AG04450 (cell line): ENCODE results near the gene RITA1. TPM values are rescaled to one million over a fixed set of nuclear protein-coding genes. Genes with fewer than 3 reads are reported as not detected.
"Not testable (repeated sequence)": the region's sequence is repeated elsewhere in the genome, so short reads cannot be mapped to it uniquely, and the experiment has no call there.

Experiments
- CTCF ChIA-PET: fragments of 300-600, 350-600 bp; formaldehyde crosslinking; extraction: SDS; loops from one replicate; lab custom pipeline; 2022; ENCODE audit warnings: antibody characterized with exemption, inconsistent platforms; lab: Charles Lee
- POLR2A ChIA-PET: fragments of 350-600 bp; formaldehyde crosslinking; extraction: SDS; loops from one replicate; lab custom pipeline; 2021; ENCODE audit warnings: antibody characterized with exemption, inconsistent platforms; lab: Yijun Ruan, JAX
- DNase-seq: peaks from one replicate; pipeline ENCODE4 v3.0.0-alpha.2; 2011; ENCODE audit warnings: low read depth, low spot score
- H3K27ac ChIP-seq: one replicate; pipeline ENCODE4 v1.5.1; 2012; ENCODE audit warnings: low read depth, low read length, control low read depth
- H3K27me3 ChIP-seq: one replicate; pipeline ENCODE4 v1.6.0; 2012; ENCODE audit warnings: low read length; ENCODE audit not compliant: control insufficient read depth, insufficient read depth
- H3K4me3 ChIP-seq: 2 replicates; pipeline ENCODE4 v1.5.1; 2011; ENCODE audit warnings: mild to moderate bottlenecking, low read depth, low read length, control low read depth
- H3K9me3 ChIP-seq: 2 replicates; pipeline ENCODE4 v1.5.1; 2012; ENCODE audit warnings: low read length; ENCODE audit not compliant: control insufficient read depth, insufficient read depth
- polyA plus RNA-seq: library from polyadenylated mRNA; depleted of rRNA; stranded (reverse); fragments of >200 nt; gene quantifications from 2 replicates; pipeline ENCODE4 v1.2.3, GENCODE V29; 2011
- TF ChIP-seq, protein P1 (sequence below): IDR thresholded peaks from 2 replicates; pipeline ENCODE4 v1.5.1; 2011; ENCODE audit warnings: low read depth, low read length, control low read depth, inconsistent platforms

Gene RITA1
- polyA plus RNA-seq, 1 experiment: 9.0 TPM

DNA sequence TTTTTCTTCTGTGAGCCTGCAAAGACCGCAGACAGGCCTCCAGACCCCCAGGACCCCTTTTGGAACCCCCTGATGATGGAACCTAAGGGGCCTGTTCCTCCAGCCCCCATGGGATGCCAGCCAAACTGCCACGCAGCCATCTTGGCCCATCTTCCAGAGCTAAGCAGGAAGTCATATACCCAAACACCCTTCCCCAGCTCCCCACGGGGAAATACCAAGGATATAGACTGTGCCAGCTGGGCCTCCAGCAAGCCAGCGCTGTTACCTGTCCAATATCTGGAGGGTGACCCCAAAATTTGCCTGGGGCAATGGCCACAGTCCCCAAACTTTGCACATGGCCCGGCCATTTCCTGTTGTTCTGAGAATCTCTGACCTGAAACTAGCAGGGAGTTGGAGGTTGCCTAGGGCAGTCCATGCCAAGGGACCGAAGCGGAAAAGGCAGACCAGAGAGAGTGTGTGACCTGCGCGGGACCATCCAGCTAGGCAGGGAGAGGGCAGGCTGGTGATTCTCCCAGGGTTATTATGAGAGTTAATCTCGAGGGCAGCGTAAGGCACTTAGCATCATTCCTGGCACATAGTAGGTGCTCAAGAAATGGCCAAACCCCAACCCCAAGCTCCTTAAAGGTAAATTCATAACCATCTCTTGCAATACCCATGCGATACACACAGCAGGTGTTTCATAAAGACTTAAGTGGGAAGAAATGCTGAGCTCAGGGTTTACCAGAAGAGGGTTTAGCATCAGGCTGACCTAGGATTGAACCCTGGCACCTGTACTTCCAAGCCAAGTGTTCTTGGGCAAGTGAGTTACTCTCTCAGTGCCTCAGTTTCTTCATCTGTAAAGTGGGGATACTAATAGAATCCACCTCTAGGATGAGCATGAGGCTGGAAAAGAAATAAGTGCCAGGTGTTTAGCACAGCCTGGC is 47.4 kb upstream of the RITA1 start:
- Histone ChIP-seq H3K9me3 (no peaks in the 10 kb centered on the region), H3K4me3 (no peak overlapping the region), H3K27ac (no peak overlapping the region), H3K27me3 (peaks cover 9% of the 10 kb centered on the region)
- ChIA-PET CTCF (interaction anchor here (0.6 to 1.4 kb wide), 3 partner anchors 40 to 690 kb away, joined by 3 to 5 read pairs (median 4); no protein-coding TSS in a partner anchor), POLR2A (interaction anchor here (0.6 kb wide), 1 partner anchor 47 kb away, joined by 3 read pairs; the partner anchor contains the start of gene RITA1)
- DNase-seq: no peak
- TF ChIP-seq, protein P1, sequence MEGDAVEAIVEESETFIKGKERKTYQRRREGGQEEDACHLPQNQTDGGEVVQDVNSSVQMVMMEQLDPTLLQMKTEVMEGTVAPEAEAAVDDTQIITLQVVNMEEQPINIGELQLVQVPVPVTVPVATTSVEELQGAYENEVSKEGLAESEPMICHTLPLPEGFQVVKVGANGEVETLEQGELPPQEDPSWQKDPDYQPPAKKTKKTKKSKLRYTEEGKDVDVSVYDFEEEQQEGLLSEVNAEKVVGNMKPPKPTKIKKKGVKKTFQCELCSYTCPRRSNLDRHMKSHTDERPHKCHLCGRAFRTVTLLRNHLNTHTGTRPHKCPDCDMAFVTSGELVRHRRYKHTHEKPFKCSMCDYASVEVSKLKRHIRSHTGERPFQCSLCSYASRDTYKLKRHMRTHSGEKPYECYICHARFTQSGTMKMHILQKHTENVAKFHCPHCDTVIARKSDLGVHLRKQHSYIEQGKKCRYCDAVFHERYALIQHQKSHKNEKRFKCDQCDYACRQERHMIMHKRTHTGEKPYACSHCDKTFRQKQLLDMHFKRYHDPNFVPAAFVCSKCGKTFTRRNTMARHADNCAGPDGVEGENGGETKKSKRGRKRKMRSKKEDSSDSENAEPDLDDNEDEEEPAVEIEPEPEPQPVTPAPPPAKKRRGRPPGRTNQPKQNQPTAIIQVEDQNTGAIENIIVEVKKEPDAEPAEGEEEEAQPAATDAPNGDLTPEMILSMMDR: no peak

DNA sequence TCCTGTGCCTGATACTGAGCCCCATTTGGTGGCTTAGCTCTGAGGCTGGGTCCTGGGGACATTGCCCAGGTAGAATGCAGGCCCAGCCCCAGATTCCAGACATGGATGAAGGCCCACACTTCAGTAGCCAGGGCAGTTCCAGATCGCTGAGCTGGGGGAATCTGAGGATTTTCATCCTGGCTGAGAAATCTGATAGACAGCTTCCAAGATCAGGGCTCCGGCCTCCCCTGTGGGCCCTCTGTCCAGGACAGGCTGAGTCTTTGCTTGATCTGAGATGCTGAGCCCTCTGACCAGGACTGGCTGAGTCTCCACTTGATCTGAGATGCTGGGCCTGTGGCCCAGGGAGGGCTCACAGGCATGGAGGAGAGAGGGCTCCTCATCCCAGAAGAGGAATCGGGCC is 46.7 kb upstream of the RITA1 start:
- POLR2A ChIA-PET: no interaction called here
- H3K27me3 ChIP-seq: peaks cover 9% of the 10 kb centered on the region
- no peak overlapping the region for H3K27ac ChIP-seq
- CTCF ChIA-PET: interaction anchor here (1.4 kb wide), 1 partner anchor 91 kb away, joined by 3 read pairs; no protein-coding TSS in a partner anchor
- DNase-seq: no peak
- no peak overlapping the region for H3K4me3 ChIP-seq
- TF ChIP-seq, protein P1: no peak
- no peaks in the 10 kb centered on the region for H3K9me3 ChIP-seq

DNA sequence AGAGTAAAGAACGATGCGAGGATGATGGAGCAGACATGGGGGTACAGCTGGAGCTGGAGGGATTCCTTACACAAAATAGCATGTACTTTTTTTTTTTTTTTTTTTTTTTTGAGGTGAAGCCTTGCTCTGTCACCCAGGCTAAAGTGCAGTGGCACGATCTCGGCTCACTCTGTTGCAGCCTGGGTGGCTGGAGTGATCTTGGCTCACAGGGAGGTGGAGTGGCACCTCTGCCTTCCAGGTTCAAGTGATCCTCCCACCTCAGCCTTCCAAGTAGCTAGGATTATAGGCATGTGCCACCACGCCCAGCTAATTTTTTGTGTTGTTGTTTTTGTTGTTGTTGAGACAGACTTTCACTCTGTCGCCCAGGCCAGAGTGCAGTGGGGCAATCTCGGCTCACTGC is 44.8 kb upstream of the RITA1 start:
- CTCF ChIA-PET: interaction anchor here (0.7 kb wide), 1 partner anchor 43 kb away, joined by 5 read pairs; no protein-coding TSS in a partner anchor
- H3K27me3 ChIP-seq: peaks cover 4% of the 10 kb centered on the region
- POLR2A ChIA-PET: no interaction called here
- no peak overlapping the region for H3K27ac ChIP-seq
- H3K9me3 ChIP-seq: no peaks in the 10 kb centered on the region
- no peak for DNase-seq
- TF ChIP-seq, protein P1: no peak
- no peak overlapping the region for H3K4me3 ChIP-seq

DNA sequence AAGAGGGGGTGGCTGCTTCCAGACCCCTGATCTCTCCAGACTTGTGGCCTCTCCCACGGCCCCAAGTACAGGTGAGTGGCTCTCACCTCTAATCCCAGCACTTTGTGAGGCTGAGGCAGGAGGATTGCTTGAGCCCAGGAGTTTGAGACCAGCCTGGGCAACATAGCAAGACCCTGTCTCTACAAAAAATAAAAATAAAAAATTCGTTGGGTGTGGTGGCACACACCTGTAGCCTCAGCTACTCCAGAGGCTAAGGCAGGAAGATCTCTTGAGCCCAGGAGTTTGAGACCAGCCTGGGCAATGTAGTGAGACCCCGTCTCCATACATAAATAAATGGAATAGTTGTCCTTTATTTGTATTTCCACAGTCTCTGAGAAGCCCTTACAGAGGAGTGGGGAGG is 43.8 kb upstream of the RITA1 start:
- H3K27ac ChIP-seq, H3K9me3 ChIP-seq, H3K27me3 ChIP-seq, POLR2A ChIA-PET, CTCF ChIA-PET, DNase-seq, H3K4me3 ChIP-seq: not testable (repeated sequence)

DNA sequence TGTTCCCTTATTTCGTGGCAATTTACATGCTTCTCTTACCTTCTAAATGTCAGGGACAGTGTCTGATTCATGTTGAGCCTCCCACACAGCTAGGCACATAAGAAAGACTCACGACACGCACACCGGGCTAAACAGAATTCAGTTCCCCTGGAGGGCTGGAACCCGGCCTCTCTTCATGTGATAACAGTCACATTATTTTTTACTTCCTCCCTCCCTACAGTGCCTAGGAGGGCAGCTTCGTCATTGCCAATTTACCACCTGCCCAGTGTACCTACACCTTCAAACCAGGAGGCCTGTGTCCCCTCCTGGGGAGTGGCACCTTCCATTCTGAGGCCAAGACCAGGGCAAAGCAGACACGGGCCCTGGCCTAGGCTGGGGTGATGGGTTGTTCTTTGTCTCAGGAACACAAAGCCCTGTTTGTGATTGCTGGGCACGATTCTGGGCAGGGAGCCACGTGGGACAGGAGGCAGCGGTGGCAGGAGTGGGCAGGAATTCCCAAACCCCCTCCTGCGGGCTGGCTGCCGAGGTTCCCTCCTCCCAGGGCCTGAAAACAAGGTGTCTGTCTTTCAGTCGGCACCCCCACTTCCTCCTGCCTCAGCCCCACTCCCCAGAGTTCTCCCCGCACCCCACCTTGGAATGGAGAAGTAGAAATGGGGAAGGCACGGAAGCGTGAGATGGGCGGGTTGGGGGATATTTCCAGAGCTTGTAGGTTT is 43.2 kb upstream of the RITA1 start:
- no peaks in the 10 kb centered on the region for H3K9me3 ChIP-seq
- TF ChIP-seq, protein P1: no peak
- DNase-seq: no peak
- ChIA-PET POLR2A (interaction anchor here (0.6 to 0.7 kb wide), 2 partner anchors 32 to 149 kb away, joined by 3 to 4 read pairs; no protein-coding TSS in a partner anchor), CTCF (no interaction called here)
- H3K27ac ChIP-seq: no peak overlapping the region
- peaks cover 7% of the 10 kb centered on the region for H3K27me3 ChIP-seq
- no peak overlapping the region for H3K4me3 ChIP-seq
